DMS153 (cell line): ENCODE results near the gene RD3L.

Source experiments
- DNase-seq: peaks from one replicate; lab custom pipeline; 2025; lab: John Stamatoyannopoulos, UW

The RD3L gene

DNA sequence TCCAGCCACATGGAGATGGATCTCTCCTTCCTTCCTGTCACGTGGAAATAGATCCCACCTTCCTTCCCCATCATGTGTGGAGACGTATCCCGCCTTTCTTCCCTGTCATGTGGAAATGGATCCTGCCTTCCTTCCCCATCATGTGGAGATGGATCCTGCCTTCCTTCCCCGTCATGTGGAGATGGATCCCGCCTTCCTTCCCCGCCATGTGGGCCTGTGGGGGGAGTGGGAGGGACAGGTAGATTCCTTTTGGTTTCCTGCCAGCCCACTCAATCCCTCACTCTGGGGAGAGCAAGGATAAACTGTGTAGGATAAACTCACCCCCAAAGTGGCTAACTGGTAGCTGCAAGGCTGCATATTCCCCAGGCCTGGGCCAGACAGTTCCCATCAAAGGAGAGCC is 45.8 kb downstream of the RD3L start:
- DNase-seq = no peak

DNA sequence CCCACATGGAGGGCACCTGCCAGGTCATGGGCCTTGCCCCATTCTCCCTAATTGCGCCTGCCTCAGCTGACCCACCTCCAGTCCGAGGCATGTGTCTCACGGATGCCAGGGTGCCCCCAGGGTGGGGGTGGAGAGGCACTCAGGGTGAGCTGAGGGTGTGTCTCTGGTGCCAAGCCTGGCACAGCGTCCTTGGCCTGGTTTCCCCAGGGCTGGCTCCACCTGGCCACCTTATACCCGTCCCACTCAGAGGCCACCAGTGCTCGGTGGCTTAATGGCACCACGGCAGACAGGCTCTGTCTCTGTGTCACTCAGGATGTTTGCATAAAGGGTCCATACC is 47.6 kb downstream of the RD3L start:
- DNase-seq = no peak

DNA sequence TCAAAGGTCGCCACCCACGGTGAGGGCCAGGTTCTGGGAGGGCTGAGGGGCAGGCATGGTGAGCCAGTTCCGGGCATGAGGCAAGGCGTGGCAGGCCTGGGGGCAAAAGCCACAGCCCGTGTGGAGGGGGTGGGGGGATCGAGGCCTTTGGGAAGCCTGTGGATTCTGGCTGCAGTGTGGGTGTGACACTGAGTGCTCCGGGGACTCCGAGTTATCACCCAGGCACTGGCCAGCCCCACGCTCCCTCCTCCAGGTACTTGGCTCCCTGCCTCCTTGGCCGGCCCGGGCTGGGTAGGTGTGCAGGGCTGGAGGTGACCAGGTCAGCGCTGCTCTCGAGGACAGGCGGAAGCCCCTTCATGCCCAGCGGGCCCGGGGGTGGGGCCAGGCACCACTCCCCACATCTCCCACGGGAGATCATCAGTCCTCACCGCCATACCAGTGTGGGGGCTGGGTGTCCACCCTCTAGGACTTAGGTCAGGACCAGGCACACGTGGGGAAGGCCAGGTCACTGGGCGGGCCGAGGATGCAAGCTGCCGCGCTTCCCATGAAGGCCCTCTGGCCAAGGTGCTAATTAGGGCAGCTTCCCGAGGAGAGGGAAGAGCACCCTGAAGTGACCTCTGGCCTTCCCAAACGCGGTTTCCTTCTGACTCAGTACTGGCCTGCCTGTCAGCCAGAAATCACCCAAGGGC is 48.2 kb downstream of the RD3L start:
- DNase-seq = no peak

DNA sequence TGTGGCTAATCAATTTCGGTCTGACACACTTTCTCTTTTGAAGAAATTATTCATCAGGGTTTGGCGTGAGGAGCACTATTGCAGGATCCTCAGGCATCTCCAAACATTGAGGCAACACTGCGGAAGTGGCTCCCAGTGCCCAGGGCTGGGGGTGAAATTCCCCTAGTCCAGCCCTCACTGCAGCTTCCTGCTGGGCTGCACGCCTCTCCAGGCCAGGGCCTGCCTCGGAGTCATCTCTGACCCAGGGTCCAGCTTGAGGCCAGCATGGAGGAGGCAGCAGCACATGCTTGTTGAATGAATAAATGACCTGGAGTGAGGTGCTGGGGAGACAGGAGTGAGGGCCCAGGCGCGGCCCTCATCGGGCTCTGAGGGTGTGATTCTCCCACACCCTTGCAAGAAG is 50.1 kb downstream of the RD3L start:
- DNase-seq = no peak

DNA sequence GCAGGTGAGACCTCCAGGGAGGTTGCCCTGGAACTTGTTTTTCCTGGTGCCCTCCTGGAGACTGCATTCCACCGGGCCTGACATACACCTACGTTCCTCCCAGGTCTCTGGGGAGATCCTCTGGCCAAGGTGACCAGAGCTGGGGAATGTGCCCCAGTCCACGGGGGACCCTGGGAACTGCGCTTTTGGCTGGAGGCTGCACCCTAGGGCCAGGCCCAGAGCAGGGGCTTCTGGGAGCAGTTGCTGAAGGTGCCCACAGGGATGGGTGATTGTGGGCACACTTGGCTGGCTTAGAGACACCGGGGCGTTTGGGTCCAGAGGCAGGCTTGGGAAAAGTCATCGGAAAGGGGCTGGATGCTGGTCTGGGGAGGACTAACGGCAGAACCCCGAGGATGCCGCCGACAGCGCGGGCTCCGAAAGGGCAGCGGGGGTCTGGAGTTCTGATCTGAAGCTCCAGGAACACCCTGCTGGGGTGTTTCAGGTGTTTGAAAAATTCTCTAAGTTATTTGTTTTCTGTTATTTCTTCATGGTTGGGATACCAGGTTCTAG is 50.6 kb downstream of the RD3L start:
- no peak for DNase-seq

DNA sequence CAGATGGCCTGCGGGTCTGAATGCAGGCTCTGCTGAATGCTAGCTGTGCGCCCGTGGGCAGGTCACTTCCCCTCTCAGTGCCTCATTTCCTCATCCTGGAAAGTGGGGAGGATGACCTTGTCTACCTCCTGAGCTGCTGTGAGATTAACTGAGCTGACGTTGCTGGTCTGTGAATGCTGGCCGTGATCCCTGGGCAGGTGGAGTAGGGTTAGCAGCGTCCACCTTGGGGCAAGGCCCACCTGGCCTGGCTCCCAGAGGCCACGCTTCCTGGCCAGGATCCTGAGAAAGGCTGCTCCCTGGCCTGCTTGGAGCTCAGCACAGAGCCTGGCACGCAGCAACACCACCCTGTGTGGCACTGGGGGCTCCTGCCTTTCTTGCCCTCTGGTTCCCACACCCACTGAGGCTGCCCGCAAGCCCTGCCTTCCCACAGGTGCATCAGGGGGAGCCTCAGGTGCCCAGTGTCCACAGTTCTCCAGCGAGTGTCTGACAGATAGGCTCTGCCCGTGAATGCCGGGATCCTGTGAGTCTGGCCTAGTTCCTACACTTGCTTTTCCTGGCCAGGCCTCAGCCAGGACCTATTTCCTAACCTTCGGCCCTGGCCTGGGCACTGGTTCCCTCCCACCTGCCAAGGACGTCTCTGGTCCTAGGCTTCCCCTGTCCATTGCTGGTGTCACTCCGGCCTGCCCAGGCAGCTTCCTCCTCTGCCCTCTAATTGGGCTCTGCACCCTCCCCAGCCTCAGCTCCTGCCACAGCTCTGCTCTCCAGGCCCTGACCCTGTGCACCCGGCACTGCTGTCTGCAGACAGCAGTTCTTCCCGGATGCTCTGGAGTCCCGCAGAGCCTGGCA is 51.3 kb downstream of the RD3L start:
- DNase-seq = no peak
